H1 (cell line): Measurements from ENCODE around the gene AVPR2.

Experiments used
- CHD2 ChIP-seq: IDR thresholded peaks from 2 replicates; pipeline ENCODE4 v1.6.1; 2012; ENCODE audit warnings: low read length, improper control_type of control experiment
- CTCF ChIP-seq, 3 experiments: IDR thresholded peaks; 1 replicate in 2 of 3; 2 replicates in 1 of 3; pipeline versions ENCODE4 v1.5.1 to v1.6.1; 2011; ENCODE audit warnings: low read length in 3 of 3, mild to moderate bottlenecking in 3 of 3, inconsistent platforms in 2 of 3, low read depth in 1 of 3, moderate library complexity in 1 of 3; ENCODE audit not compliant: insufficient read depth in 1 of 3; ENCODE audit errors: control extremely low read depth in 1 of 3
- EP300 ChIP-seq, 2 experiments: IDR thresholded peaks; 1 replicate in 1 of 2; 2 replicates in 1 of 2; pipeline ENCODE4 v1.6.1; 2011 to 2012; ENCODE audit warnings: low read depth in 2 of 2, low read length in 2 of 2, mild to moderate bottlenecking in 2 of 2, borderline replicate concordance in 1 of 2, inconsistent platforms in 1 of 2, moderate library complexity in 1 of 2
- EZH2 ChIP-seq: fragments of 200-600 bp; sonication (generic); IDR thresholded peaks from 2 replicates; pipeline ENCODE4 v1.7.1; 2012; ENCODE audit warnings: low read depth, mild to moderate bottlenecking, moderate library complexity, low read length, inconsistent platforms; ENCODE audit not compliant: severe bottlenecking
- GABPA ChIP-seq: IDR thresholded peaks from 2 replicates; pipeline ENCODE4 v1.6.1; 2011; ENCODE audit warnings: mild to moderate bottlenecking, low read length, moderate library complexity, borderline replicate concordance; ENCODE audit not compliant: insufficient read depth
- JUND ChIP-seq: IDR thresholded peaks from 2 replicates; pipeline ENCODE4 v1.6.1; 2011; ENCODE audit warnings: mild to moderate bottlenecking, improper control_type of control experiment, low read length
- POLR2A ChIP-seq, 2 experiments: IDR thresholded peaks; 1 replicate in 1 of 2; 2 replicates in 1 of 2; pipeline ENCODE4 v1.6.1; 2011; ENCODE audit warnings: low read depth in 2 of 2, low read length in 2 of 2, mild to moderate bottlenecking in 2 of 2; ENCODE audit errors: control extremely low read depth in 1 of 2
- POLR2AphosphoS5 ChIP-seq: IDR thresholded peaks from 2 replicates; pipeline ENCODE4 v1.6.1; 2011; ENCODE audit warnings: low read depth, low read length
- RBBP5 ChIP-seq: IDR thresholded peaks from 2 replicates; pipeline ENCODE4 v1.7.1; 2012; ENCODE audit warnings: low read depth, mild to moderate bottlenecking, inconsistent platforms, low read length, moderate library complexity, borderline replicate concordance
- SIN3A ChIP-seq, 2 experiments: IDR thresholded peaks in 1 of 2; conservative IDR thresholded peaks in 1 of 2; 2 replicates each; pipeline ENCODE4 v1.6.1; 2011 to 2012; ENCODE audit warnings: low read length in 2 of 2, improper control_type of control experiment in 1 of 2, low read depth in 1 of 2, mild to moderate bottlenecking in 1 of 2
- SIX5 ChIP-seq: IDR thresholded peaks from 2 replicates; pipeline ENCODE4 v1.6.1; 2011; ENCODE audit warnings: mild to moderate bottlenecking, low read depth, low read length
- TAF1 ChIP-seq: IDR thresholded peaks from 2 replicates; pipeline ENCODE4 v1.6.1; 2011; ENCODE audit warnings: mild to moderate bottlenecking, low read depth, low read length
- USF2 ChIP-seq: IDR thresholded peaks from 2 replicates; pipeline ENCODE4 v1.6.1; 2011; ENCODE audit warnings: low read length, improper control_type of control experiment

- TF ChIP-seq POLR2AphosphoS5 (no peak), GABPA (no peak), POLR2A (IDR thresholded peaks at IDR 0.05; ENCODE audit: control extremely low read depth in 1 of 2, low read depth in 2 of 2, low read length in 2 of 2) (no peak), JUND (no peak), SIX5 (no peak), CTCF (IDR thresholded peaks at IDR 0.05; ENCODE audit: control extremely low read depth in 1 of 3, insufficient read depth in 1 of 3, low read depth in 1 of 3, low read length in 3 of 3) (no peak), EP300 (IDR thresholded peaks at IDR 0.05; ENCODE audit: borderline replicate concordance in 1 of 2, low read depth in 2 of 2, low read length in 2 of 2) (no peak), EZH2 (no peak), TAF1 (no peak), SIN3A (conservative IDR thresholded peaks at IDR 0.05 in 1 of 2, IDR thresholded peaks at IDR 0.05 in 1 of 2; ENCODE audit: low read depth in 1 of 2, low read length in 2 of 2) (no peak), CHD2 (no peak), RBBP5 (no peak), USF2 (no peak)
Measured at GRCh38 chrX:153861733-153862310, 42.7 kb upstream of the AVPR2 start.
